H1 (cell line): ENCODE results near the gene AP1G2. TPM values are rescaled to one million over a fixed set of nuclear protein-coding genes. Genes with fewer than 3 reads are reported as not detected.
A peak's percentile ranks its signal among the peaks of the same experiment; 100 is the strongest.

ENCODE experiments used
- CTCF ChIA-PET: fragments of 300-600 bp; sonication (Branson Sonifier 250); formaldehyde crosslinking; loops from one replicate; lab custom pipeline; 2021; ENCODE audit not compliant: partially characterized antibody; lab: Charles Lee
- POLR2A ChIA-PET: fragments of 300-600 bp; sonication (Branson Sonifier 250); formaldehyde crosslinking; loops from one replicate; lab custom pipeline; 2021; ENCODE audit warnings: inconsistent platforms; ENCODE audit not compliant: partially characterized antibody; lab: Charles Lee
- DNase-seq, 2 experiments: peaks; one replicate each; pipeline versions ENCODE4 v3.0.0 to v3.0.0-alpha.2; 2010 to 2022; ENCODE audit warnings: low spot score in 2 of 2, low read depth in 1 of 2, mixed read lengths in 1 of 2
- FAIRE-seq: peaks from 2 replicates; lab custom pipeline; 2011; peaks lifted over from hg19 to GRCh38; lab: Jason Lieb, UNC
- H2AFZ ChIP-seq: 2 replicates; pipeline ENCODE4 v1.8.1; 2012; ENCODE audit warnings: low read length, inconsistent platforms
- H2AK5ac ChIP-seq: 2 replicates; pipeline ENCODE4 v1.6.1; 2013; ENCODE audit warnings: low read depth, low read length
- H2BK120ac ChIP-seq: replicated peaks from 2 replicates; pipeline ENCODE3; 2013; ENCODE audit warnings: low read depth, low read length, inconsistent platforms
- H2BK12ac ChIP-seq: 2 replicates; pipeline ENCODE4 v1.6.1; 2013; ENCODE audit warnings: low read depth, low read length
- H2BK15ac ChIP-seq: 2 replicates; pipeline ENCODE4 v1.6.1; 2013; ENCODE audit warnings: low read length
- H2BK20ac ChIP-seq: 2 replicates; pipeline ENCODE4 v1.6.1; 2013; ENCODE audit warnings: low read length
- H2BK5ac ChIP-seq: 2 replicates; pipeline ENCODE4 v1.6.1; 2013; ENCODE audit warnings: low read depth, low read length
- H3K14ac ChIP-seq: 2 replicates; pipeline ENCODE4 v1.6.1; 2013; ENCODE audit warnings: inconsistent platforms; ENCODE audit not compliant: insufficient read length
- H3K18ac ChIP-seq: 2 replicates; pipeline ENCODE4 v1.6.1; 2013; ENCODE audit warnings: low read length; ENCODE audit errors: extremely low read depth
- H3K23ac ChIP-seq: 2 replicates; pipeline ENCODE4 v1.6.1; 2013; ENCODE audit warnings: inconsistent platforms; ENCODE audit not compliant: insufficient read length
- H3K23me2 ChIP-seq: 2 replicates; pipeline ENCODE4 v1.6.1; 2013; ENCODE audit warnings: low read depth, low read length
- H3K27ac ChIP-seq: 2 replicates; pipeline ENCODE4 v1.6.1; 2011; ENCODE audit warnings: low read depth, low read length, inconsistent platforms
- H3K27me3 ChIP-seq, 4 experiments: replicated peaks in 1 of 4; 1 replicate in 1 of 4; 2 replicates in 3 of 4; pipeline versions ENCODE4 v1.6.1 to v1.8.1; 2011 to 2013; ENCODE audit warnings: low read length in 3 of 4, mild to moderate bottlenecking in 3 of 4, inconsistent platforms in 2 of 4, mixed read lengths in 2 of 4, moderate library complexity in 1 of 4; ENCODE audit not compliant: control insufficient read depth in 3 of 4, insufficient read depth in 3 of 4; ENCODE audit errors: extremely low read depth in 1 of 4
- H3K36me3 ChIP-seq, 4 experiments: 2 replicates each; pipeline versions ENCODE4 v1.6.1 to v1.8.1; 2011 to 2013; ENCODE audit warnings: mild to moderate bottlenecking in 4 of 4, low read length in 3 of 4, moderate library complexity in 2 of 4, control low read depth in 1 of 4, inconsistent platforms in 1 of 4; ENCODE audit not compliant: insufficient read depth in 4 of 4, control insufficient read depth in 2 of 4
- H3K4ac ChIP-seq: replicated peaks from 2 replicates; pipeline ENCODE3; 2013; ENCODE audit warnings: low read length, low read depth, mixed read lengths, inconsistent platforms; ENCODE audit not compliant: insufficient read length
- H3K4me1 ChIP-seq, 4 experiments: replicated peaks in 1 of 4; 1 replicate in 1 of 4; 2 replicates in 3 of 4; pipeline versions ENCODE4 v1.6.1 to v1.8.1; 2011 to 2013; ENCODE audit warnings: low read length in 3 of 4, inconsistent platforms in 2 of 4, mixed read lengths in 1 of 4; ENCODE audit not compliant: insufficient read depth in 4 of 4, control insufficient read depth in 3 of 4
- H3K4me2 ChIP-seq, 2 experiments: 2 replicates each; pipeline versions ENCODE4 v1.6.1 to v1.8.1; 2011 to 2013; ENCODE audit warnings: low read depth in 2 of 2, low read length in 2 of 2, control low read depth in 1 of 2, inconsistent platforms in 1 of 2, mild to moderate bottlenecking in 1 of 2; ENCODE audit not compliant: insufficient read depth in 1 of 2
- H3K4me3 ChIP-seq, 4 experiments: fragments of 200-600, 300-600 bp in 1 of 4; sonication (generic), shearing (Covaris generic), sonication (Bioruptor Twin) in 1 of 4; 2 replicates each; pipeline versions ENCODE4 v1.5.1 to v1.8.1; 2011 to 2016; ENCODE audit warnings: low read length in 4 of 4, low read depth in 3 of 4, control low read depth in 2 of 4, inconsistent platforms in 2 of 4, mild to moderate bottlenecking in 2 of 4, mixed read lengths in 1 of 4, moderate library complexity in 1 of 4; ENCODE audit not compliant: insufficient read depth in 2 of 4; ENCODE audit errors: extremely low read depth in 1 of 4
- H3K56ac ChIP-seq: replicated peaks from 2 replicates; pipeline ENCODE3; 2013; ENCODE audit warnings: low read depth, mild to moderate bottlenecking, mixed read lengths, low read length, inconsistent platforms; ENCODE audit not compliant: insufficient read length
- H3K79me1 ChIP-seq: 2 replicates; pipeline ENCODE4 v1.6.1; 2013; ENCODE audit warnings: low read depth, low read length, control low read depth
- H3K79me2 ChIP-seq, 2 experiments: 2 replicates each; pipeline versions ENCODE4 v1.6.1 to v1.8.1; 2012 to 2013; ENCODE audit warnings: low read length in 2 of 2, mild to moderate bottlenecking in 2 of 2, inconsistent platforms in 1 of 2; ENCODE audit not compliant: insufficient read depth in 2 of 2, control insufficient read depth in 1 of 2
- H3K9ac ChIP-seq, 4 experiments: replicated peaks in 1 of 4; 1 replicate in 1 of 4; 2 replicates in 3 of 4; pipeline versions ENCODE4 v1.6.1 to v1.8.1; 2011 to 2013; ENCODE audit warnings: low read depth in 3 of 4, low read length in 3 of 4, control low read depth in 2 of 4, mild to moderate bottlenecking in 2 of 4, moderate library complexity in 2 of 4, inconsistent platforms in 1 of 4; ENCODE audit errors: extremely low read depth in 1 of 4
- H3K9me3 ChIP-seq, 2 experiments: 2 replicates each; pipeline versions ENCODE4 v1.6.1 to v1.8.1; 2012 to 2013; ENCODE audit warnings: mild to moderate bottlenecking in 2 of 2, moderate library complexity in 2 of 2, control low read depth in 1 of 2, inconsistent platforms in 1 of 2, low read depth in 1 of 2, low read length in 1 of 2, mixed read lengths in 1 of 2; ENCODE audit not compliant: insufficient read depth in 2 of 2
- H4K20me1 ChIP-seq, 2 experiments: replicated peaks in 1 of 2; 2 replicates each; pipeline versions ENCODE3 to v1.8.1; 2011 to 2013; ENCODE audit warnings: inconsistent platforms in 2 of 2, low read length in 2 of 2, mild to moderate bottlenecking in 1 of 2; ENCODE audit not compliant: insufficient read depth in 2 of 2, control insufficient read depth in 1 of 2
- H4K5ac ChIP-seq: 2 replicates; pipeline ENCODE4 v1.6.1; 2013; ENCODE audit warnings: low read length, low read depth, mixed read lengths, inconsistent platforms; ENCODE audit not compliant: insufficient read length
- H4K8ac ChIP-seq: 2 replicates; pipeline ENCODE4 v1.8.0; 2013; ENCODE audit warnings: mild to moderate bottlenecking, moderate library complexity, low read length, inconsistent platforms; ENCODE audit not compliant: insufficient read depth; ENCODE audit errors: extremely low read depth
- H4K91ac ChIP-seq: replicated peaks from 2 replicates; pipeline ENCODE3; 2013; ENCODE audit warnings: low read length, mixed read lengths, inconsistent platforms; ENCODE audit not compliant: insufficient read length
- CBX8 ChIP-seq: fragments of 300-800, 300-1000 bp; sonication (generic); IDR thresholded peaks from 2 replicates; pipeline ENCODE4 v1.7.1; 2016; ENCODE audit warnings: low read depth, low read length, borderline replicate concordance
- CHD1 ChIP-seq: IDR thresholded peaks from 2 replicates; pipeline ENCODE4 v1.6.1; 2012; ENCODE audit warnings: low read depth, low read length, improper control_type of control experiment
- KDM1A ChIP-seq: fragments of 200-600, 300-600 bp; sonication (generic); IDR thresholded peaks from 2 replicates; pipeline ENCODE4 v1.7.1; 2016; ENCODE audit warnings: mild to moderate bottlenecking, low read length, borderline replicate concordance
- NRF1 ChIP-seq: IDR thresholded peaks from 2 replicates; pipeline ENCODE4 v1.6.1; 2011; ENCODE audit warnings: mild to moderate bottlenecking, low read depth, low read length, improper control_type of control experiment
- POLR2AphosphoS5 ChIP-seq: IDR thresholded peaks from 2 replicates; pipeline ENCODE4 v1.6.1; 2011; ENCODE audit warnings: low read depth, low read length
- RFX5 ChIP-seq: IDR thresholded peaks from 2 replicates; pipeline ENCODE4 v1.6.1; 2011; ENCODE audit warnings: low read depth, low read length, improper control_type of control experiment, borderline replicate concordance
- SP4 ChIP-seq: IDR thresholded peaks from 2 replicates; pipeline ENCODE4 v1.6.1; 2012; ENCODE audit warnings: low read length, inconsistent platforms
- SRF ChIP-seq: IDR thresholded peaks from 2 replicates; pipeline ENCODE4 v1.6.1; 2011; ENCODE audit warnings: mild to moderate bottlenecking, low read depth, low read length, moderate library complexity
- SUZ12 ChIP-seq: fragments of 200-600 bp; sonication (generic); IDR thresholded peaks from 2 replicates; pipeline ENCODE4 v1.6.1; 2012; ENCODE audit warnings: mild to moderate bottlenecking, inconsistent platforms, low read length, moderate library complexity, mixed read lengths
- TCF12 ChIP-seq: IDR thresholded peaks from 2 replicates; pipeline ENCODE4 v1.6.1; 2011; ENCODE audit warnings: low read depth, mild to moderate bottlenecking, low read length
- ZNF274 ChIP-seq: IDR thresholded peaks from 2 replicates; pipeline ENCODE4 v1.7.0; 2012; ENCODE audit warnings: low read length, borderline replicate concordance; ENCODE audit errors: extremely low read depth
- WGBS, 2 experiments: shearing (Covaris generic) in 1 of 2; methylation state at CpG; one replicate each; pipeline versions ENCODE4 v1.1.6 to v1.1.7; 2013 to 2015; ENCODE audit warnings: low lambda C conversion rate in 2 of 2, mixed read lengths in 2 of 2, inconsistent platforms in 1 of 2, low coverage in 1 of 2, missing lambda C conversion rate in 1 of 2; ENCODE audit not compliant: insufficient replicate concordance in 2 of 2, insufficient coverage in 1 of 2, insufficient read length in 1 of 2; ENCODE audit errors: extremely low coverage in 1 of 2, missing lambda C conversion rate in 1 of 2; 5-methylcytosine and 5-hydroxymethylcytosine counted together
- polyA plus RNA-seq, 7 experiments: library from polyadenylated mRNA; depleted of rRNA in 3 of 7; stranded (reverse) in 5 of 7; unstranded in 2 of 7; fragments of >200 nt in 5 of 7; fragments of 200-250 nt in 2 of 7; gene quantifications; 1 replicate in 5 of 7; 2 replicates in 1 of 7; 4 replicates in 1 of 7; pipeline versions ENCODE4 v1.2.1 to v1.2.3, GENCODE V29; 2011 to 2013; ENCODE audit warnings: missing spikeins in 2 of 7, mixed read lengths in 2 of 7
- total RNA-seq: library from RNA; stranded (reverse); fragmentation: NEBNext Ultra II Directional; extraction: Animal tissue kit (Norgen Biotek cat#: 25700); gene quantifications from 2 replicates; pipeline ENCODE4 v1.2.1, GENCODE V29; 2021

The AP1G2 gene
- total and polyA plus RNA-seq, 2 of the 8 experiments (the other 6 are each of a cell fraction or from before 2014, with no cell fraction given), result 70.9 to 134 TPM

DNA sequence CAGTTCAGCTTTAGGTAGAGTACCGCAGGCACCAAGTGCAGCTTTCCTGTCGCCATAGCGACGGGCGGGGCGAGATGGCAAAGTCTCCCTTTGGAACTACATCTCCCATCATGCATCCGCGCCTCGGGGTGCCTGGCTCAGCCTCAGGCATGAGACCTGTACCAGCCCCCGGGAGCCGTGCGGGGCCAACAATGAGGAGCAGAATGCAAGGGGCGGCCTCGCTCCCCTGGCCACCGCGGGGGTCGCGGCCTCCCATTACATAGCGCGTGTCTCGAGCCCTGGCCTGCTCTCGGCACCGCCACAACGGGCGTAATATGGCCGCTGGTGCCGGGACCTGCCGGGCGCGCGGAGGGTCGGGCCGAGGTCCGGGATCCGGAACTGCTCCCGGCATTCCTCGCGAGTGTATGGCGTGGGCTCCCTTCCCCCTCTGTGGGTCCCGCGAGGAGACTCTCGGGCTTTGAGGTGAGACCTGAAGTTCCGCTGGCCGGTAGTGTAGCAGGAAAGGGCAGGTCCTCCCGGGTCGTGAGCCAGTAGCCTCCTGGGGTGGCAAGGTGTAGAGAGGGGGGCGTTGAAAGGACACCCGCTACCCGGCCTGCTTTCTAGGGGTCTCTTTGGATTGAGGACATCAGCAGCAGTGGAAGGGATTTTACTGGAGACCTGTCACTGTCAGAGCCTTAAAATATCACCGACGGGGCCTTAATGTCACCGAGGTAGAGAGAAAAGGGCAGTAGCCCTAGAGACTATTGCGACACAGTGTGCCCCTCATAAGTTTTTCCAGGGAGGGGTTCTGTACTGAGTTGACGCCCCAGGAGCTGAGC is 11.5 kb downstream of the AP1G2 start, which contains the start of gene THTPA:
THTPA (plus strand) TSS at position 390 of the 818 bp plus-strand sequence. CDS start 487 bp downstream, outside the sequence.
- Histone ChIP-seq H2BK5ac (peak within 1 kb of the TSS; percentile 93), H3K4me1 (peaks cover 0 to 19% (median 11%) of the 10 kb centered on the region in 4 experiments; a peak in 6 of 7 replicates), H4K20me1 (peaks cover 0 to 3% of the 10 kb centered on the region in 2 experiments), H3K4me3 (peak within 1 kb of the TSS; percentile 56 to 87 (median 80)), H3K18ac (peak within 1 kb of the TSS; percentile 99), H2BK120ac (no peak within 1 kb of the TSS), H3K4me2 (peak within 1 kb of the TSS; percentile 80 to 93), H3K23me2 (peaks cover 8% of the 10 kb centered on the region), H2BK15ac (no peak within 1 kb of the TSS), H3K79me2 (peaks cover 0 to 19% of the 10 kb centered on the region in 2 experiments; a peak in 2 of 4 replicates), H3K4ac (peak within 1 kb of the TSS; percentile 82), H3K56ac (peak within 1 kb of the TSS; percentile 63), H2AK5ac (no peak within 1 kb of the TSS), H3K27me3 (no peaks in the 10 kb centered on the region), H3K23ac (no peak within 1 kb of the TSS), H3K27ac (peak within 1 kb of the TSS; percentile 56; the same call in 1 of the 2 replicates), H2BK20ac (no peak within 1 kb of the TSS), H3K36me3 (peaks cover 5 to 18% (median 5%) of the 10 kb centered on the region in 4 experiments; a peak in 7 of 8 replicates), H4K8ac (peak within 1 kb of the TSS; percentile 90), H2BK12ac (peak within 1 kb of the TSS; percentile 39; the same call in 1 of the 2 replicates), H2AFZ (no peak within 1 kb of the TSS), H3K79me1 (0 out of 2 replicates have a peak, but pooled peaks cover 7% of the 10 kb centered on the region), H3K9ac (peak within 1 kb of the TSS; percentile 55 to 80 (median 68)), H3K14ac (no peak within 1 kb of the TSS), H4K91ac (peak within 1 kb of the TSS; percentile 92), H4K5ac (peak within 1 kb of the TSS; percentile 94), H3K9me3 (no peaks in the 10 kb centered on the region)
- peak in 1 of 2 experiments; percentile 95 for DNase-seq
- ChIA-PET CTCF (interaction anchor here (1.0 to 70.5 kb wide), 4 partner anchors 28 to 210 kb away, joined by 4 to 2092 read pairs (median 688); partner anchors contain the start of gene NGDN), POLR2A (interaction anchor here (0.7 to 52.7 kb wide), 7 partner anchors 11 to 639 kb away, joined by 3 to 1523 read pairs (median 4); partner anchors contain the start of genes AP1G2, NGDN, TM9SF1 and ZFHX2)
- WGBS, 2 experiments, result 7% methylated on average over 54 of the region's 54 CpGs; no CpG with 5 or more reads in 1 of the 2 experiments
- FAIRE-seq, result no peak
- no peak for TF ChIP-seq KDM1A
- TF ChIP-seq POLR2AphosphoS5, result peak; percentile 32; the same call in 1 of the 2 replicates
- TF ChIP-seq TCF12, result no peak
- TF ChIP-seq ZNF274, result no peak
- no peak for TF ChIP-seq SRF
- no peak for TF ChIP-seq NRF1
- no peak for TF ChIP-seq CBX8
- TF ChIP-seq SP4, result no peak; the same call in 1 of the 2 replicates
- no peak for TF ChIP-seq CHD1
- no peak for TF ChIP-seq RFX5
- no peak for TF ChIP-seq SUZ12
